Retina (tissue), 1 donor: ENCODE measurements around the gene EXOC7.
A peak's percentile ranks its signal among the peaks of the same experiment; 100 is the strongest.

Source experiments
- DNase-seq: peaks from one replicate; pipeline ENCODE4 v3.0.0-alpha.2; 2016

EXOC7 gene, protein sequence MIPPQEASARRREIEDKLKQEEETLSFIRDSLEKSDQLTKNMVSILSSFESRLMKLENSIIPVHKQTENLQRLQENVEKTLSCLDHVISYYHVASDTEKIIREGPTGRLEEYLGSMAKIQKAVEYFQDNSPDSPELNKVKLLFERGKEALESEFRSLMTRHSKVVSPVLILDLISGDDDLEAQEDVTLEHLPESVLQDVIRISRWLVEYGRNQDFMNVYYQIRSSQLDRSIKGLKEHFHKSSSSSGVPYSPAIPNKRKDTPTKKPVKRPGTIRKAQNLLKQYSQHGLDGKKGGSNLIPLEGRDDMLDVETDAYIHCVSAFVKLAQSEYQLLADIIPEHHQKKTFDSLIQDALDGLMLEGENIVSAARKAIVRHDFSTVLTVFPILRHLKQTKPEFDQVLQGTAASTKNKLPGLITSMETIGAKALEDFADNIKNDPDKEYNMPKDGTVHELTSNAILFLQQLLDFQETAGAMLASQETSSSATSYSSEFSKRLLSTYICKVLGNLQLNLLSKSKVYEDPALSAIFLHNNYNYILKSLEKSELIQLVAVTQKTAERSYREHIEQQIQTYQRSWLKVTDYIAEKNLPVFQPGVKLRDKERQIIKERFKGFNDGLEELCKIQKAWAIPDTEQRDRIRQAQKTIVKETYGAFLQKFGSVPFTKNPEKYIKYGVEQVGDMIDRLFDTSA

GRCh38 chr17:76103274-76104139, at the start of gene EXOC7:
Gene EXOC7 (minus strand): TSS chr17:76103787. CDS start chr17:76103692, 95 bp downstream.
- peak; percentile 95 for DNase-seq

DNA sequence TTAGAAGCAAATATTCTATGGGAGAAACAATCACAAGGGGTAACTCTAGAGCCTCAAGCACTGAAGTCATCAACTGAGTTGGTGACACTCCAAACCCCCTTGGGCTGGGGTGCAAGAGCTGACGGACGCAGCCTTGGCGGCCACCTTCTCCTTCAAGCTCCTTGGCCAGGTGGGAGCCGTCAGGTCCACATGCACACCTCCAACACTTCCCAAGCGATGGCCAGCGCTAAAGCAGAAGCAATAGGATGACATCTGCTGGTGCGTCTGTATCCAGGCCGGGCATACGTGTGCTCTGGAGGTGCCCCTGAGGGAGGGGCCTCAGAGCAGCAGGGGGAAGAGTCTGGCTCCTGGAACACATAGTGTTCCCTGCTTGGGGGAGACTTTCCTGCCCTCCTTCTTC, 49.6 kb upstream of the EXOC7 start:
- no peak for DNase-seq

- DNase-seq, result no peak
These were observed 49.0 kb upstream of the EXOC7 start for GRCh38 chr17:76152591-76152990.

DNA sequence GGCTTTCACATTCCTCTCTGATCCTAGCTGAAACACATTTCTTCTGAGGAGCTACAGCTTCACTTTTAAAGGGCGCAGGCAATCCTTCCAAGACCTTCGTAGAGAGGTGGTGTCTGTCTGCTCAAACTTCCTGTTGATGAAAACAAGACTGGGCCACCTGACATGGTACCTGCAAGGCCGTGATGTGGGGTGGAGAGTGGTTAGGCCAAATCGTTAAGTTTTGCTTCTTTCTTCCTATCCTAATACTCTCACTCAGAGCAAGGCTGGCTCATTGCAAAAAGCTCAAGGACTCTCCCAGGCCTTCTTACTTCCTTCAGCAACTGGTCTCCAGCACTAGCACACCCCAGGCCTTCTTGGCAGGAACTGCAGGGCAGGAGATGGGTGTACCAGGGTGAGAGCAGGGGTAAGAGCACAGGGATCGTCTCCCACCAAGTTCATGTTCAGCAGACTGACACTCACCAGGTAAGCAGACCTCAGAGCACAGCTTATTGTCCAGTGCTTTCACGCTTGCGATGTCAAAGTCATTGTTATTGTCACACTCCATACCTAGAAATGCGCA, 48.4 kb upstream of the EXOC7 start:
- no peak for DNase-seq

DNA sequence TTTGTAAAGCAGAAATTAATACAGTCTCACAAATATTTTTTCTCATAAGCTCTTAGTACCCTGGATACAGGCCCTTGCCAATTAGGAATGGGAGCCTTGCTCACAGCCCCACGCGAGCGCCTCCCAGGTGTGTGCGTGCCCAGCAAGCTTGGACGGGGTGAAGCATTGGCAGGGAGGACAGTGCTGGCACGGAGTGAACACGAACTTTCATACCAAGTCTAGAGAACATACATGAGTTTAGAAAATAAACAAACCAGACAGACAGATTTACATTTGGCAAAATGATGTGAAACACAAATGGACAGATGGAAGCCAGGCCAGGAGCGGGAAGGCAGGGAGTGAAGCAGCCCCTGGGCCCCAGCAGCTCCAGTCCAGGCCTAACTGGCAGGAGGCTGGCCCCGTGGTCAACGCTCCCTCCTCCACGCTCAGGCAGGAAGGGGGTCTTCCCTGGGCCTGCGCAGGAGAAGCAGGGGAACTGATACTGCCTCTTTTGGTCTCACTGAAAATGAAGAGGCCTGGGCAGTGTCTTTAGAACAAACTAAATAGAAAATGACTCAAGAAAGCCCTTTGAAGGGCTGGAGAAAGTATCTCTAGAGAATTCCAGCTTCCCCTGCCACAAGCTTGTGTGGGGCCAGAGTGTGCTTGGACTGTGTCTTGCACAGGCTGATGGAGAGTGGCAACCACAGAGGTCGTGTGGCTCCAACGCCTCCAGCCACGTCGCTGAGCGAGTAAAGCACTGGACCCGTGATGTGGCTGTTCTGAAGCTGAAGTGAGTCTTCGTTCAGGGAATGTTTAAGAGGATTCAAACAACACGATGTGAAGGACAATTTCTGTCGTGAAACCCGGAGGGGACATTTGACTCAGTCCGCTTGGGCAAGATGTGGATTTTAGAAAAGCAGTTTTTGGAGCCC, 47.4 kb upstream of the EXOC7 start:
- no peak for DNase-seq

DNA sequence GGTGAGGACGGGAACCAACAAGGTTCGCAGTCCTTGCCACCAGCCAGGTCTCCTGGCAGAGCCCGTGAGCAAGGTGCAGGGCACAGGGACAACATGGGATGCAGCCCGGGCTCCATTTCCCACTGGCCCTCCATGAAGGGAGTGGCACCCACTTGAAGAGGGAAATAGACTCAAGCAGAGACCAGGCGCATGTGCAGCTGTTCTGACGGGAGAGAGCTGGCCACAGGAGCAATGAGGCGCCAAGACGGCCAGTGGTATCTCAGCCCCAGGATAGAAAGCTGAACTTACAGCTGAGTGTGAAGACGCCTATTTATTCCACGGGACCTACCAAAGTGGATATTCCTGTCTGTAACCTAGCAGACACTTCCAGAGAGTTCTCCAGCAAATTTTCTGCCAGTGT, 45.6 kb upstream of the EXOC7 start:
- DNase-seq, result no peak

DNA sequence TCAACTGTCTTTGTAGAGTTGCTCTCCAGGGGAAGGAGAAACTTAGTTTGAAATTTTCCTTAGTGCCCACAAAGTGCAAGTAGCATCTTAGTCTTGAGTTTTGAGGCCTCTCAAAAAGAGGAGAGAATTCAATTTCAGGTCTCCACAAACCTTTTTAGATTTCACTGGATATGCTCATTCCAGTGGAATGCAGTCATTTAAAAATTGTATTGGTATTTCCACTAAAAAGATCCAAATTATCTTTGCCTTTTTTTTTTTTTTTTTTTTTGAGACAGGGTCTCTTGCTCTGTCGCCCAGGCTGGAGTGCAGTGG, 44.4 kb upstream of the EXOC7 start:
- DNase-seq, result no peak

DNA sequence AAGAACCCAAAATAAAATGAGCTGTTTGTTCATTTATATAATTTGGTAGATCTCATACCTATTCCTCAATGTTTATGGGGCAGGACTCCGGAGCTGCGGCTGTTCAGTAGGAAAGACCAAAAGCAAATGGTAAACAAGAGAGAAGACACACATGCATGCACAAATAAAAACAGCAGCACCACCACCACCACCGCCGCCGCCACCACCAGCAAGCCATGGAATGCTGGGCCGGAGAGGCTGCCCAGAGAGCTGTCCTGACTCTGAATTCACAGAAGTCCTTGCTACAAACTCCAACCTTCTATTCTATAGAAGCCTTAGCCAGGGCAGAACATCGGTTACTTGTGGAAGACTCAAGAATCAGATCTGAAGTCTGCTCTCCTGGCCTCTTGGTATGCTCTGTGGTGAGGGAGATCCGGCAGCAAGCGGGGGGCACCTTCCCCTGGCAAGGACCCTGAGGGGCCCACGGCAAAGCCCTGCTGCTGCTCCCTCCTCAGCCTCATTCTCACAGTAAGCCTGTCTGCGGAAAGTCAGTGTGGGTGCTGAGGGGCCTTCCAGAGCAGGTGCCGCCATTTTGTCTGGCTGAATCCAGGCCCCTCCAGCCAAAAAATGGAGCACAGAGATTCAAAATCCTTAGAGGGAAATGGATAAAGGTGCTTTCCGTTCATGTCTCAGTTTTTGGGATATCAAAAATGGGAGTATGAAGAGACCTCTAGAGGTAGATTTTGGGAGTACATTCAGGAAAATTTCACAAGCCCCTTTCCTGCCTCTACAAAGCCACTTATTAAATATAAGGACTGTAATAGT, 43.8 kb upstream of the EXOC7 start:
- peak; percentile 34 for DNase-seq

DNA sequence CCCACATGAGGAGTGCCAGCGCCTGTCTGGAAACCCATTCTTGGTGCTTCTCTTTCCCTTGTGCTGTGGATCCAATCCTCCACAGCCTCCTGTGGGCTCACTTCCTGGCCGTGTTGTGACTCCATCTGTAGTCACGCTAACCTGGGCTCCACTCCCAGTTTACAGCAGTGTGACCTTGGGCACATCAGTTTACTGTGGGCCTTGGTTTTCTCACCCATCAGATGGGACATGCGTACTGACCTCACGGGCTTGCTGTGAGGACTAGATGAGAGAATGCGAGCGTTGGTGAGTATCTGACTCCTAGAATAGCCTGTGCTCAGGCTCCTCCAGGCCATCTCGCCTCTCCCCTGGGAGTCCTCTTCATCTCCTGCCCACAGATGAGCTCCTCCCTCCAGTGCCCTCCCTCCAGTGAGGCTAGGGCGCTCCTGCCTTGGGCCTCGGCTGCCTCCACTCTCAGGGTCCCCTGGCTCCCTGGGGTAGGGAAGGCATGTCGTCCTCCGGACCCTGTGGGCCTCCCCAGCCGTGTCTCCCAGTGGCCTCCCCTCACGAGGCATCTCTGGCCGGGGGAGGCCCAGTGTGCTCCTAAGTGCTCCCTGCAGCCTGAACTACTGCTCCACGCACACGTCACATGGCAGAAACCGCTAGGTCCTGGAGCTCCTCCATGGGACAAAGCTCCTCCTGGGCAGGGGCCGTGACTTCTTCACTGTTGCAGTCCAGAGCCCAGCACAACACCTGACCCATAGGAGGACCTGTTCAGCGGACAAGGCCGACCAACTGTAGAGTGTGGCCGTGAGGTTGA, 42.7 kb upstream of the EXOC7 start:
- DNase-seq, result no peak

DNA sequence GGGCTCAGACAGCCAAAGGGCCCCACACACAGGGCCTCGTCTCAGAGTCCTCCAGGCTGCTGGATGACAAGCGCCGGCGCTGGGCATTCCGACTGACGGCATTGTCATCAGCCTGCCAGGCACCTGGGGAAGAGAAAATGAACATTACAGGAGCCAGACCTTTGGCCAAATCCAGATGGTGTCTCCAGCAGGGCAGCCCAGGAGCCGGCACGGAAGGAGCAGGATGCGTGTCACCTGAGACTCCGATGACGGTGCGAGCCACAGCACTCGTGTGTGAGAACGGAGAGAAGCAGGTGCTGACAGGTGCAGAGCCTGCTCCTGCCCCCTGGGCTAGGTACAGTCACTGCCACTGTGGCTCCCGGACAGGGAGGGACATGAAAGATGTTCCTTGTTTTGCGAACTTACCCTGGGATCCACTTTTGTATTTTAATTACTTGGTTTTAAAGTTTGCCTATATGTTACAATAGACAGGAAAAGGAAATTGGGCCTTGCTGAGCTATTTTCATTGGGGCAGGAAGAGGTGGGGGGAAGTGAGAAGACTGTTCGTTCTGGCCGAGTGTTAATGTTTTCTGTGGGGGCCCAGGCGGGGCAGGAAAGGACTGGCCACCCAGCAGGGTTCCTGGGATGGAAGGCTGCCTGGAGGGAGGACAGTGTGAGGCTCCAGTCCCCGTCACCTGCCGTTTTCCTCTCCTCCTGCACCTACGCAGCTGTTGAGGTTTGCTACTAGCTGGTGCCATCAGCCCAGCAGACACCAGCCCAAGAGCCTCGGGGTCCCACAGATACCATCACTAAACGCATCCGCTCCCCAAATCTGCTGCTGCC, 41.9 kb upstream of the EXOC7 start:
- DNase-seq, result no peak

GRCh38 chr17:76142585-76143041, 39.0 kb upstream of the EXOC7 start:
- DNase-seq, result no peak

DNA sequence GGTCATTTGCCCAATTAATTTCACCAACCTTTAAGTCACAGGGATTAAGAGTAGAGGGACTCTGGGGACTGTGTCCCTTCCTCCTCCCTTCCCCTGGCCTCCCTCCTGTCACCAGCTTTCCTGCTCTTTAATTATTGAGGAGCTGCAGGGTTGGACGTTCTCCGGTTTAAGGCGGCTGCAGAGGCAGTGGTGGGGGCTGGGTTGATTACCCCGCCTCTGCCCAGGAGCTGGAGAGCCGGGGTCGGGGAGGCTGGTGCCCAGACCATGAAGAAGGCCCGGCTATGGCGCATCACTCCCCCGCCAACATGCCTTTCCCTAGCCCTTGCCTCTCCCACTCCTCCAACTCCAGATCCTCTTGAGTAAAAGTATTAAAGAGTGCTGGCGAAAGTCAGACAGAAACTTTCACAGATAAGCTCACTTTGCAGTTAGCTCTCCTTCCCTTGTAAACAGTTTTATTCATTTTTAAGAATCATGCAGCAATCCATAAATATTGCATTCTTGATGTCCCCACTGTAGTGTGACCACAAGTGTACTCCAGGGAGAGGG, 38.5 kb upstream of the EXOC7 start:
- peak; percentile 68 for DNase-seq

DNA sequence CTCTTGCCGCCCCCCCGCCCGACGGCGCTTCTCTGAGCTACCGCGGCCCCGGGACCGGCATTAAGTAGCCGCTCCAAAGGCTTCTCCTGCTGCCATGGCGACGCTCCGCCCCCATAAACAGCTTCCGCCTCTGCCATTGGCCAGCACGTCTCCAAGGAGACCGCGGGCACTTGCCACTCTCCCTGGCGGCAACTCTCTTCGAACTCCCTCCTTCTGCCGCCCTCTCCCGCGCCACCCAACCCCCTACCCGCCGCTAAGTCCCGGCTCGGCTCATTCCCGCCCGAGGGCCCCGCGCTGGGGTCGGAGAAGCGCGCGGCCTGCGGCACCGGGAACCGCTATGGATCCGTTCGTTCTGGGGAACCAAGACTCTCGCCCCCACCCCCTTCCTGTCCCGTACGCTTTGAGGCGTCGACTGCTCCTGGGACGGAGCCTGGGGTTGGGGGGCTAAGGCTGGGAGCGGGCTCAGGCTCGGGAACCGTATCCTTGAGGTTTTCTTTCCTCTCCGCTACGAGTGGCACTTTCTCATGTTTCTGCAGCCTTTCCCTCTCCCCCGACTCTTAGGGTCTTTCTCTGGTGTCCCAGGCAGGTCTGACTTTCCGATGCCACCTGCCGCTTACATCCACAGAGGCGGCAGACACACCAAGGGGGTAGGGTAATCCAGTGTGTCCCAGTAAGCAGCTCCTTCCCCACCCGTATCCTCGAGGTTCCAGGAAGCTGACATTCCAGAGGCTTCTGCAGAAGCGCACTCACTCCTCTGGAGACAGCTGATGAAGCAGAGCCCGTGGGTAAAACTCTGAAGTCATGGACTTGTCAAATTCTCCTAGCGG, 37.8 kb upstream of the EXOC7 start, which contains the start of gene FOXJ1:
FOXJ1 (minus strand) TSS at position 34 of the 827 bp plus-strand sequence. CDS start 850 bp downstream, outside the sequence.
- DNase-seq, result peak; percentile 94

DNA sequence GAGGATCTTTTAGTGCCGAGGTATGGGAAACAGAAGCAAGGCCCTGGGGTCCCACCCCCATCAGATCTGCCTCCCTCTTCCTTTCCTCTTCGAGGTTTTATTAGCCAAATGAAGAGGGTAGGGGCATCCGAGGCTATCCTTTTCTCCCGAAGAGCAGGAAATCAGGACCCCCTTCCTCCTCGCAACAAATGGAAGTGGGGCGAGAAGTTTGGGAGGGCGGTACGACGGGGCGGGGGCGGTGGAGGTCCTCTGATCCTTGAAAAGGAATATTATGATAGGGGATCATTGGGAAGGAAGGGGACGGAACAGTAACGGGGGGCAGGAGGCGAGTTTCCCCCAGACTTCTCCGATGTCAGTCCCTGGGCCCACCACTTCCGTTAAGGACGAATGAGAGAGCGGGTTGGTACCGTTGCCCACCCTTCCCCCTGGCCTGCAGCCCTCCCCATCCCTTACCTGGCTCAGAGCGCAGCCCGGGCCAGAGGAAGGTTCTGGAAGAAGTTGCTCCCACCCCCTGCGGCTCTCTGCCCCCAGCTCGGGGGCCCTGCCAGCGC, 37.1 kb upstream of the EXOC7 start:
- DNase-seq, result no peak

GRCh38 chr17:76139801-76140660, 36.4 kb upstream of the EXOC7 start:
- DNase-seq, result peak; percentile 45

DNA sequence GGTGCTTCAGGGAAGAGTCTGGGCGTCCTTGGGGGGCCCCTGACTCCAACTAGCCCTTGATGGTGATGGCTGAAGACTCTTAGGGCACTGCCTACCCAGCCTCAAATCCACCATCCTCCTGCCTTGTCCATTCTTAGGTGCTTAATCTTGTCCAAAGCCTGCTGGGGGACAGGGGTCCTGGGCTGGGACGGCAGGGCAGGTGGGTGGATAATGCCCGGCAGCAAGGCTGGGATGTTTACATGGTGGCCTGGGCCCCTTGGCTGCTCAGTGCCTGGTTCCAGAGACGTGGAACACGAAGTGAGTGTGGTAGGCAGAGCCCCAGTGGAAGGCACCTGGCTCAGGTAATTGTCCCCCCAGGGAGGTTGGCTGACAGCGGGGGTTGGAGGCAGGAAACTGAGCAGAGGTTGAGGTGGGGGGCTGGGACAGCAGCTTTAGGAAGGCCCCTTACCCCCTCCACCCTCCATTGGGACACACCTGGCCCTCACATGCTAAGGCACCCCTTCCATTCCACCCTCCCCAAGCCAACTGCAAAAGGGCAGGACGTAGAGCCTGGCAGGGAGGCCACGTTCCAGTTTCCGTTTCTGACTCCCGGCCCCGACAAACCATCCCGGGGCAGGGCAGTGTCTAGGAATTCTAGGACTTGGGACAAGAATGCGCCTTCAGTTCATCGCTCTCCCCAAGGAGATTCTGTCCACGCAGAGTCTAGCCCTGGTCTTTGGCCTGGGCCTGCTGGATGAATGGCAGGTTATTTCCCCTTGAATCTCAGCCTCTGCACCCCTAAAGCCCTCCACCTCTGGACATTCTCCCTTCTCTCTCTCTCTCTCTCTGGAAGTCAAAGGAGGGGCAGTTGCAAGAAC, 35.5 kb upstream of the EXOC7 start:
- no peak for DNase-seq
